Measurements from ENCODE around the gene NF1. TPM values are rescaled to one million over a fixed set of nuclear protein-coding genes. Genes with fewer than 3 reads are reported as not detected.
A peak's percentile ranks its signal among the peaks of the same experiment; 100 is the strongest.
"Not testable (repeated sequence)": the region's sequence is repeated elsewhere in the genome, so short reads cannot be mapped to it uniquely, and the experiment has no call there.

NF1 gene
- total and polyA plus RNA-seq, 2 donors (not counting 1 experiment from before 2014, with no cell fraction given): 10.8 to 27.7 TPM

DNA sequence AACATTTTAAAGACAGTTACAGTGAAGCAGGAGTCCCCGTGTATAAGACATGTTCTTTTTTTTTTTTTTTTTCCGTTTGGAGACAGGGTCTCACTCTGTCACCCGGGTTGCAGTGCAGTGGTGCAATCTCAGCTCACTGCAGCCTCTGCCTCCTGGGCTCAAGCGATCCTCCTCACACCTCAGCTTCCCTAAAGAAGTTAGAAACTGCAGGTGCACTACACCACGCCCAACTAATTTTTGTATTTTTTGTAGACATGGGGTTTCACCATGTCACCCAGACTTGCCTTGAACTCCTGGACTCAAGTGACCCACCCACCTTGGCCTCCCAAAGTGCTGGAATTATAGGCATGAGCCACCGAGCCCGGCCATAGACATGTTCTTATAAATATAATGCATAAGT lies 216.1 kb downstream of the NF1 start:
- H3K4me3 Mint-ChIP-seq: peak overlapping the region; percentile 85
- H3K27ac Mint-ChIP-seq: peak overlapping the region; percentile 93
- ChIA-PET CTCF (interaction anchor here (1.4 to 1.7 kb wide), 3 partner anchors 21 to 62 kb away, joined by 4 to 5 read pairs (median 4); no protein-coding TSS in a partner anchor), POLR2A (interaction anchor here (0.5 to 1.7 kb wide), 4 partner anchors 9 to 372 kb away, joined by 3 to 8 read pairs (median 6); partner anchors contain the start of gene EVI2A)
- Histone ChIP-seq H4K20me1 (ENCODE audit: control insufficient read depth, insufficient read depth, low read length, poor library complexity, severe bottlenecking) (peaks cover 19% of the 10 kb centered on the region), H3K36me3 (replicated peaks in 1 of 2; ENCODE audit: control extremely low read depth in 1 of 2, control insufficient read depth in 1 of 2, extremely low read depth in 1 of 2, insufficient read depth in 2 of 2, low read length in 1 of 2) (peaks cover 0 to 21% of the 10 kb centered on the region in 2 experiments), H3K9me3 (ENCODE audit: control extremely low read depth in 1 of 3, control insufficient read depth in 2 of 3, insufficient read depth in 1 of 3, low read length in 2 of 3) (no peaks in the 10 kb centered on the region), H3K4me2 (replicated peaks; ENCODE audit: low read depth, low read length, poor library complexity, severe bottlenecking) (peak overlapping the region; percentile 79), H3K79me2 (ENCODE audit: control insufficient read depth, insufficient read depth, low read length) (peaks cover 95% of the 10 kb centered on the region), H3K4me1 (ENCODE audit: control insufficient read depth in 2 of 2, insufficient read depth in 2 of 2, low read length in 2 of 2) (peaks cover 39 to 52% of the 10 kb centered on the region in 2 donors), H3K27me3 (replicated peaks in 1 of 4; ENCODE audit: control extremely low read depth in 1 of 4, control insufficient read depth in 3 of 4, insufficient read depth in 4 of 4, low read length in 3 of 4) (no peaks in the 10 kb centered on the region), H3K9ac (ENCODE audit: low read length) (peak overlapping the region; percentile 79), H3K4me3 (ENCODE audit: control extremely low read depth in 1 of 5, extremely low read depth in 1 of 5, insufficient read depth in 1 of 5, low read depth in 2 of 5, low read length in 4 of 5) (peak overlapping the region; percentile 58 to 98 (median 80)), H3K27ac (ENCODE audit: low read length in 2 of 2) (peak overlapping the region; percentile 52 to 84), H2AFZ (ENCODE audit: insufficient read depth, low read depth, low read length, poor library complexity, severe bottlenecking) (peak overlapping the region; percentile 26)
- DNase-seq (peak; percentile 51), ATAC-seq (ENCODE audit: low read depth) (peak; percentile 10)
- no peaks in the 10 kb centered on the region for H3K9me3 Mint-ChIP-seq (ENCODE audit: insufficient read depth)
- 0% methylated on average over 3 of the region's 7 CpGs for WGBS (ENCODE audit: insufficient coverage)
- TF ChIP-seq EZH2 (IDR thresholded peaks at IDR 0.05; ENCODE audit: borderline replicate concordance, insufficient read depth, low read depth, low read length, poor library complexity, severe bottlenecking) (no peak), CTCF (IDR thresholded peaks at IDR 0.05) (no peak)
- peaks cover 72% of the 10 kb centered on the region for H3K4me1 Mint-ChIP-seq
- H3K27me3 Mint-ChIP-seq: no peaks in the 10 kb centered on the region
- intact Hi-C loops (cut with micrococcal nuclease): loop anchor here (5.0 to 10.0 kb wide), 3 partner anchors 216 to 574 kb away; partner anchors contain the start of gene NF1

DNA sequence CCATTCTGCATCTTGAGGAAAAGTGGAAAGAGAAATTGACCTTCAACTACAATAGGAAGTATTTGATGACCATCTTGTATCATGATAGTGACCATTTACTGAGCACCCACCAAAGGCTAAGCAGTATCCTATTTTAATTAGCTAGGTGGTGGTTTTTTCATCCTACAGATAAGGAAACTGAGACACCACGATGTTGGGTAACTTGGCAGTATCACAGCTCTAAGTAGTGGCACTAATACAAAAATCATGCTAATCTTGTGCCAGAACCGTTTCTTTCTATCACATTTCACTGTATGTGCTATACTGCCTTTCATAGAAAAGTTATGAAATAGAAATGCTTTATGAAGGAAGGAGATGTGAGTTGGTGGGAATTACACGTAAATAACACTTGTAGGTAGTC lies 216.7 kb downstream of the NF1 start:
- no CpG with 5 or more reads among the region's 3 CpGs for whole genome bisulfite sequencing (ENCODE audit: insufficient coverage)
- Histone ChIP-seq H4K20me1 (ENCODE audit: control insufficient read depth, insufficient read depth, low read length, poor library complexity, severe bottlenecking) (peaks cover 13% of the 10 kb centered on the region), H3K9me3 (ENCODE audit: control extremely low read depth in 1 of 3, control insufficient read depth in 2 of 3, insufficient read depth in 1 of 3, low read length in 2 of 3) (no peaks in the 10 kb centered on the region), H3K27ac (ENCODE audit: low read length in 2 of 2) (peak overlapping the region; percentile 36 to 84), H3K36me3 (replicated peaks in 1 of 2; ENCODE audit: control extremely low read depth in 1 of 2, control insufficient read depth in 1 of 2, extremely low read depth in 1 of 2, insufficient read depth in 2 of 2, low read length in 1 of 2) (peaks cover 0 to 15% of the 10 kb centered on the region in 2 experiments), H2AFZ (ENCODE audit: insufficient read depth, low read depth, low read length, poor library complexity, severe bottlenecking) (peak overlapping the region; percentile 26), H3K79me2 (ENCODE audit: control insufficient read depth, insufficient read depth, low read length) (peaks cover 95% of the 10 kb centered on the region), H3K27me3 (replicated peaks in 1 of 4; ENCODE audit: control extremely low read depth in 1 of 4, control insufficient read depth in 3 of 4, insufficient read depth in 4 of 4, low read length in 3 of 4) (no peaks in the 10 kb centered on the region), H3K9ac (ENCODE audit: low read length) (peak overlapping the region; percentile 79), H3K4me2 (replicated peaks; ENCODE audit: low read depth, low read length, poor library complexity, severe bottlenecking) (peak overlapping the region; percentile 79), H3K4me3 (ENCODE audit: control extremely low read depth in 1 of 5, extremely low read depth in 1 of 5, insufficient read depth in 1 of 5, low read depth in 2 of 5, low read length in 4 of 5) (peak overlapping the region; percentile 58 to 98 (median 80)), H3K4me1 (ENCODE audit: control insufficient read depth in 2 of 2, insufficient read depth in 2 of 2, low read length in 2 of 2) (peaks cover 41 to 52% of the 10 kb centered on the region in 2 donors)
- ChIA-PET CTCF (interaction anchor here (0.8 to 1.4 kb wide), 2 partner anchors 14 to 62 kb away, joined by 3 to 5 read pairs; no protein-coding TSS in a partner anchor), POLR2A (interaction anchor here (0.7 to 1.7 kb wide), 2 partner anchors 8 to 47 kb away, joined by 5 to 8 read pairs; no protein-coding TSS in a partner anchor)
- ATAC-seq (ENCODE audit: low read depth): no peak
- peak overlapping the region; percentile 85 for H3K4me3 Mint-ChIP-seq
- intact Hi-C loops (cut with micrococcal nuclease): loop anchor here (5.0 to 10.0 kb wide), 3 partner anchors 217 to 573 kb away; partner anchors contain the start of gene NF1
- peaks cover 72% of the 10 kb centered on the region for H3K4me1 Mint-ChIP-seq
- H3K27ac Mint-ChIP-seq: peak overlapping the region; percentile 93
- no peaks in the 10 kb centered on the region for H3K27me3 Mint-ChIP-seq
- DNase-seq: no peak
- no peaks in the 10 kb centered on the region for H3K9me3 Mint-ChIP-seq (ENCODE audit: insufficient read depth)
- TF ChIP-seq CTCF (IDR thresholded peaks at IDR 0.05) (no peak), EZH2 (IDR thresholded peaks at IDR 0.05; ENCODE audit: borderline replicate concordance, insufficient read depth, low read depth, low read length, poor library complexity, severe bottlenecking) (no peak)

GRCh38 chr17:31312223-31312622 lies 217.4 kb downstream of the NF1 start:
- peaks cover 41 to 54% of the 10 kb centered on the region in 2 donors for H3K4me1 ChIP-seq (ENCODE audit: control insufficient read depth in 2 of 2, insufficient read depth in 2 of 2, low read length in 2 of 2)
- POLR2A ChIA-PET: interaction anchor here (0.7 to 1.7 kb wide), 2 partner anchors 8 to 47 kb away, joined by 5 to 8 read pairs; no protein-coding TSS in a partner anchor

More at GRCh38 chr17:31312223-31312622, 217.4 kb downstream of the NF1 start:
- not testable (repeated sequence) for H3K9me3 Mint-ChIP-seq (ENCODE audit: insufficient read depth); ATAC-seq (ENCODE audit: low read depth); DNase-seq; H3K36me3 ChIP-seq (replicated peaks in 1 of 2; ENCODE audit: control extremely low read depth in 1 of 2, control insufficient read depth in 1 of 2, extremely low read depth in 1 of 2, insufficient read depth in 2 of 2, low read length in 1 of 2); H4K20me1 ChIP-seq (ENCODE audit: control insufficient read depth, insufficient read depth, low read length, poor library complexity, severe bottlenecking); H2AFZ ChIP-seq (ENCODE audit: insufficient read depth, low read depth, low read length, poor library complexity, severe bottlenecking); H3K9me3 ChIP-seq (ENCODE audit: control extremely low read depth in 1 of 3, control insufficient read depth in 2 of 3, insufficient read depth in 1 of 3, low read length in 2 of 3); H3K27me3 Mint-ChIP-seq; H3K27me3 ChIP-seq (replicated peaks in 1 of 4; ENCODE audit: control extremely low read depth in 1 of 4, control insufficient read depth in 3 of 4, insufficient read depth in 4 of 4, low read length in 3 of 4)
- H3K4me1 Mint-ChIP-seq: peaks cover 69% of the 10 kb centered on the region
- H3K9ac ChIP-seq (ENCODE audit: low read length): peak overlapping the region; percentile 79
- 7% methylated on average over 2 of the region's 7 CpGs for WGBS (ENCODE audit: insufficient coverage)
- H3K4me2 ChIP-seq (replicated peaks; ENCODE audit: low read depth, low read length, poor library complexity, severe bottlenecking): peak overlapping the region; percentile 79
- H3K4me3 Mint-ChIP-seq: peak overlapping the region; percentile 85
- CTCF ChIA-PET: interaction anchor here (1.4 kb wide), 1 partner anchor 61 kb away, joined by 5 read pairs; no protein-coding TSS in a partner anchor
- peak overlapping the region; percentile 93 for H3K27ac Mint-ChIP-seq
- H3K4me3 ChIP-seq (ENCODE audit: control extremely low read depth in 1 of 5, extremely low read depth in 1 of 5, insufficient read depth in 1 of 5, low read depth in 2 of 5, low read length in 4 of 5): peak overlapping the region; percentile 58 to 98 (median 80)
- H3K27ac ChIP-seq (ENCODE audit: low read length in 2 of 2): peak overlapping the region; percentile 33 to 84
- intact Hi-C loops (cut with micrococcal nuclease): loop anchor here (5.0 to 10.0 kb wide), 3 partner anchors 217 to 573 kb away; partner anchors contain the start of gene NF1
- peaks cover 95% of the 10 kb centered on the region for H3K79me2 ChIP-seq (ENCODE audit: control insufficient read depth, insufficient read depth, low read length)
